ENCODE measurements around the gene CREBRF.

DNA sequence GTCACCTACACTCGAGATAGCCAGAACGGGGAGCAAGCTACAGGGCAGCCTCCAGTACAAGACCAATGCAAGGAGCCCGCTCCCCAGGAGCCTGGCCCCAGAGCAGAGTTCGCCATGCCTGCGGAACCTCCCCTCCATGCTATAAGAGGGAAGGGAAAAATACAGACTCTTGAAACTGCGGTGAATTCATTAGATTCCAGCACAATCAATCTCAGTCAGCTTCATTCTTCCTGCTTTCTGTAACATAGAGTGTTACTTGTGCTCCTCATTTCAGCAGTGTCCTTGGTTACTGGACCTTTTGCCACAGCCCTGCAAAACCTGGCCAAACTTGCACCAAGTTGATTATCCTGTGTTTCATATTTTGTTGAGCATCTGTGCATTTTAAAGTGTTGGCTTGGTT lies 22.2 kb upstream of the CREBRF start:
- TF ChIP-seq, protein P1, sequence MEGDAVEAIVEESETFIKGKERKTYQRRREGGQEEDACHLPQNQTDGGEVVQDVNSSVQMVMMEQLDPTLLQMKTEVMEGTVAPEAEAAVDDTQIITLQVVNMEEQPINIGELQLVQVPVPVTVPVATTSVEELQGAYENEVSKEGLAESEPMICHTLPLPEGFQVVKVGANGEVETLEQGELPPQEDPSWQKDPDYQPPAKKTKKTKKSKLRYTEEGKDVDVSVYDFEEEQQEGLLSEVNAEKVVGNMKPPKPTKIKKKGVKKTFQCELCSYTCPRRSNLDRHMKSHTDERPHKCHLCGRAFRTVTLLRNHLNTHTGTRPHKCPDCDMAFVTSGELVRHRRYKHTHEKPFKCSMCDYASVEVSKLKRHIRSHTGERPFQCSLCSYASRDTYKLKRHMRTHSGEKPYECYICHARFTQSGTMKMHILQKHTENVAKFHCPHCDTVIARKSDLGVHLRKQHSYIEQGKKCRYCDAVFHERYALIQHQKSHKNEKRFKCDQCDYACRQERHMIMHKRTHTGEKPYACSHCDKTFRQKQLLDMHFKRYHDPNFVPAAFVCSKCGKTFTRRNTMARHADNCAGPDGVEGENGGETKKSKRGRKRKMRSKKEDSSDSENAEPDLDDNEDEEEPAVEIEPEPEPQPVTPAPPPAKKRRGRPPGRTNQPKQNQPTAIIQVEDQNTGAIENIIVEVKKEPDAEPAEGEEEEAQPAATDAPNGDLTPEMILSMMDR (IDR thresholded peaks at IDR 0.05): no peak
- no peak for TF ChIP-seq POLR2A (IDR thresholded peaks at IDR 0.05)

Data from right lobe of liver (tissue), 4 donors.